NCI-H1105 treated with DMSO at 0.1 percent for 48 hours (cell line): ENCODE results near the gene HOXA7.

Experiments
- DNase-seq: peaks from one replicate; lab custom pipeline; 2025; lab: John Stamatoyannopoulos, UW

Gene HOXA7

GRCh38 chr7:27193335-27194001 lies 37.0 kb upstream of the HOXA7 start:
- no peak for DNase-seq

- DNase-seq, result no peak
Measured at GRCh38 chr7:27192546-27193334, 36.3 kb upstream of the HOXA7 start.

- no peak for DNase-seq
Measured at GRCh38 chr7:27191833-27192545, 35.5 kb upstream of the HOXA7 start.

- no peak for DNase-seq
Measured at GRCh38 chr7:27191161-27191731, 34.8 kb upstream of the HOXA7 start.

GRCh38 chr7:27189997-27190748 lies 33.7 kb upstream of the HOXA7 start:
- DNase-seq, result no peak

GRCh38 chr7:27189295-27189996 lies 33.0 kb upstream of the HOXA7 start:
- DNase-seq, result no peak

GRCh38 chr7:27188386-27189294 lies 32.2 kb upstream of the HOXA7 start:
- DNase-seq, result no peak

- DNase-seq, result no peak
Measured at GRCh38 chr7:27187475-27188385, 31.3 kb upstream of the HOXA7 start.

- no peak for DNase-seq
Measured at GRCh38 chr7:27186668-27187474, 30.4 kb upstream of the HOXA7 start.

GRCh38 chr7:27185854-27186667 lies 29.6 kb upstream of the HOXA7 start:
- no peak for DNase-seq

GRCh38 chr7:27185013-27185853 lies 28.8 kb upstream of the HOXA7 start, which contains the start of gene HOXA11:
TSS of gene HOXA11 (minus strand) at chr7:27185232. CDS start at chr7:27185144, 88 bp downstream.
- no peak for DNase-seq

GRCh38 chr7:27184337-27185012 lies 28.0 kb upstream of the HOXA7 start:
- peak; percentile 52 for DNase-seq

GRCh38 chr7:27183682-27184336 lies 27.3 kb upstream of the HOXA7 start:
- peak; percentile 46 for DNase-seq

GRCh38 chr7:27182861-27183681 lies 26.6 kb upstream of the HOXA7 start:
- peak; percentile 54 for DNase-seq
